Activated T-helper 1 cell treated with Interleukin-2 at 50 U/mL for 16 hours (primary cell): ENCODE data around the gene ACYP1.
A peak's percentile ranks its signal among the peaks of the same experiment; 100 is the strongest.

ENCODE experiments used
- DNase-seq: peaks from one replicate; pipeline ENCODE4 v3.0.0-alpha.2; 2020; ENCODE audit warnings: low read depth

The ACYP1 gene

DNA sequence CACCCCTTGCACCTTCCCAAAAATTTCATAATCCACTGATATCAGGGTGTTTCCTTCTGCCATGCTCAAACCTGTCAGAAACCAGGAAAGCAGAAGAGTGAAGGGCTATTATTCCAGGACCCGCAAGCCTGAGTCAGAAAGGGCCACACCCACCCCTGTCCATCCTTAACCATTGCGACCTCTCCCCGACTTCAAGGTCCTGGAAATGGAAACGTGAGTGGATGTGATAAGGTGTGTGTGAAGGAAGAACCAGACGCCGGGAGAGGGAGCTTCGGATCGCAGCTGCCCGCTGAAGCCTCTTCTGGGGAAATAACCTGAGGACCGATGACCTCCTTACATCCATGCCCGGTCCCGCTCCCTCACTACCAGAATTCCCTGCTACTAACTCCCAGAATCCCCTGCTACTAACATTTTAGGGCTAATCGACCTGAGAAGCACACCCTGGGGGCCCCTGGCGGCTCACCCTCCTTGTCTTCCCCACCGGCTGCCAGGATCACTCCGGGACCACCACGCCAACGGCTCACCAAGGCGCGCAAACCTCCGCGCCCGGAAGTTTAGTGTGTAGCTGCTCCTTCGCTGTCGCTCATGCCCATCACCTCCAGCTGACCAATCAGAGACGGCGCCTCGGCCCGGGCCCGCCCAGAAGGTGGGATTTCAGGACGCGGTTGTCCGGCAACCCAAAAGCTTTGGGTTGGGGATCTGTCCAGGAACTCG lies at the start of gene ACYP1:
Gene ACYP1 (minus strand): TSS at position 534 of the 714 bp plus-strand sequence. CDS start 471 bp downstream, at position 63.
- peak; percentile 82 for DNase-seq

DNA sequence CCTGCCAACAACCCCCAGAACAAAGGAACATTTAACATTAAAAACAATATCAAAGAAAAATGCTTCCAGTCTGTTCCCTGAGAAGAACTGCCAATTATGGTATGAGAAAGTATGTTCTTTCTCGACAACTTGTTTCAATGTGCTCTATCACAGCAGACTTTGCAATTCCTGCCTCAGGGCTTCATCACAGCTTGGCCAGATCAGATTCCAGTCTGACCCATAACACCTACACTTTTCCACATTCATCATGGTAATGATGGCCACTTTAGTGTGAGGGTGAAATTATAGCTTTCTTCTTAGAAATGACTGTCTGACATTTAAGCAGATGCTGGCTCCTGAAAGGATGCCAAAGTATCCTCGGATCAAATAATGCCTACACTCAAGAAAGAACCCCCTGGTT lies 46.1 kb upstream of the ACYP1 start:
- DNase-seq: no peak

DNA sequence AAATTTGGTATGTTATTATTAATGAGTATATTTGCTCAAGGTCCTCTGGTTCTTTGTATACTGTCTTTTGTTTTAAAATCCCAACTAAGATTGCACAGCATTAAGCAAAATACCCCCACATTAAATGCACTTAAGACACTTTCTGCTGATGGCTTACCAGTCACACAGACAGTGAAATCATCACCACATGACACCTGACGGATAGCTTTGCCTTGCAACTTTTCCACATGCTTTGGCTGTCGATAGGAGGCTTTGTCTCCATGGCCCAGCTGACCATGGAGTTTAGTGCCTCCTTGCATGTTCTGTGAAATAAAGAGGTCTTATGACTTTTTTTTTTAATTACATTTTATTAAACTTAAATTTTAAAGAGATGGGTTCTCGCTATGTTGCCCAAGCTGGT lies 43.4 kb upstream of the ACYP1 start:
- DNase-seq: no peak

DNA sequence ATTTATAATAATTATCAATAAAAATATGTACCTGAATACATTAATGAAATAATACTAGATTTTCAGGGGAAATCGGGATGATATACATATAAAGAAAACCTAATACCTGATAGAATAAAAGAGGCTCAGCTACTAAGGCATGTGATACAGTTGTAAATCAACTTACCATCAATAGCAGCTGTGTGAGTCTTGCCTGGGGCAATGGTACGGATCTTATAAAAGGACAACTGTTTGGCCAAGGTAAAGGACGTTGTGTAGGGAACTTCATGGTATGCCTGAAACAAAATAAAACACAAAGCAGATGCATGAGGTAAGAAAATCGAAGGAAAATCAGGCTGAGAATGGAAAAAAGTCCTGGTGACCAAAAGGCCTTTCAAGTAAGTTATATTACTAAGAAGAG lies 37.7 kb upstream of the ACYP1 start:
- DNase-seq: no peak

DNA sequence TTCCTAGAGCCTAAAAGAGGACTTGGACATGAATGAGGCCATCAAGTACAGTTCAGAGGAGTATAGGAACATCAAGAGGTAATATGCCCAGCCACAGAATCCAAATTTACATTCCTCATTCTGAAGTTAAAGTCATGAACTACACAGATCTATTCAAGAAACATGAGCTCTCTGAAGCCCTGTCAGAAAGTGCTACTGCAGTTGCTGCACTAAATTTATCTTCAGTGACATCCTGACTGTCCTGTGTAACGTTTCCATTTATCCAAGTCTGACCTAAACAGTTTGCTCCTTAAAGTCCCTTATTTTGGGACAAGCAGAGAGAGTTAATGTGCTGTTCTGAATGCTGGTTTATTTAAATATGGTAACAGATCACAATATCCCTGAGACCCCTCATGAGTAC lies 34.9 kb upstream of the ACYP1 start:
- DNase-seq: no peak

DNA sequence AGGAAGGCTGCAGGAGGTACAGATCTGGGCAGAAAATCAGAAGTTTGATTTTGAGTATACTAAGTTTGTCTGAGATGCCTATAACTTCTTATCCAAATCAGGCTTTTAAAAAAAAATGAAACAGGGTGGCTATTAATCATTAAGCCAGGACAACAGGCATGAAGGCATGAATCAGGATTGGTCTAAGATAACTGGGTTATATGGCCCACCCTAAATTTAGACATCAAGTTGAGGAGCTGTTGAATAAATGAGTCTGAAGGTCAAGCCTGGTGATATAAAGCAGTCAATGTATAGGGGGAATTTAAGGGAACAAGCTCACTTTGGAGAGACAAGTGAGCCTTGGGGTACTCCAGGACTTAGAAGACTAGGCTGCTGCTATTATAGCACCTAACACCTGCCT lies 34.4 kb upstream of the ACYP1 start:
- DNase-seq: no peak

DNA sequence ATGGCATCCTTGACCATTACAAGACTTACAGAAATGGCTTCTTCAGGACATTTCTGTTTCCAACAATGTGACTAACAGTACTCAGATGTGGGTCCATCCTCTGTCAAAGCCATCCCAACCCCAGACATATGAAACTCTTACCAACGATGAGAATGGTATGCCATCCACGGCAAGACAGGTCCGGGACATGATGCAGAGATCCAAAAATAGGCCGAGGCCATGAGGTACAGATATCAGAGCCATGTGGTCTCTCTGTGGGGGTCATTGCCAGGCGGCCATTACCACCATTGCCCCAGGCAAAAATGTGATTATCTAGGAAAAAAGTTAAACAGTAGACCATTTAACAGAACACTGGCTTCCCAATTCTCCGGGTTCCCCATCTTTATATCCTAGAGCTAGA lies 33.1 kb upstream of the ACYP1 start:
- no peak for DNase-seq

DNA sequence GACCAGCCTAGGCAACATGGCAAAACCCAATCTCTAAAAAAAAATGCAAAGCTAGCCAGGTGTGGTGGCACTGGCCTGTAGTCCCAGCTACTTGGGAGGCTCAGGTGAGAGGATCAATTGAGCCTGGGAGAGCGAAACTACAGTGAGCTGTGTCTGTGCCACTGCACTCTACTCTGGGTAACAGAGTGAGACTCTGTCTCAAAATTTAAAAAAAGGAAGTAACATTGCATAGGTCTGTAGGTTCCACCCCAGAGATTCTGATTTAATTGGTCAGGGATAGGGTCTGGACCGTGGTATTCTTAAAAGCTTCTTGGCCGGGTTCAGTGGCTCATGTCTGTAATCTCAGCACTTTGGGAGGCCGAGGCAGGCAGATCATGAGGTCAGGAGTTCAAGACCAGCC lies 31.9 kb upstream of the ACYP1 start:
- no peak for DNase-seq

DNA sequence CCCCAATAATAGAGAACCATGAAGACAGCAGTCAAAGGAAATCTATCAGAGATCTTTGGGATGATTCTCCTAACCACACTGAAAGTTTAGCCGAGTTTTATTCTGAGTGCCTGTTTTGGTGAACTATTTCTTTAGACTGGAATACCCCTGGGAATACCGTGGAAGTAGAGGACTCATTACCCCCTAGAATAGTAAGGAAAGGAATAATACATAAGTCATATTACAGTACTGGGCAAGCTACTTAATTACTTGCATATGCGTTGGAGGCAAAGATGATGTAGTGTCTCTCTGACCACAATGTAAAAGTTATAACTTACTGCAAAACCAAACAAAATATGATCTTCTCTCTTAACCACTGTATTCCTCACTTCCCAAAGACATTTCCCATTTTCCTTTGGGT lies 31.1 kb upstream of the ACYP1 start:
- no peak for DNase-seq

DNA sequence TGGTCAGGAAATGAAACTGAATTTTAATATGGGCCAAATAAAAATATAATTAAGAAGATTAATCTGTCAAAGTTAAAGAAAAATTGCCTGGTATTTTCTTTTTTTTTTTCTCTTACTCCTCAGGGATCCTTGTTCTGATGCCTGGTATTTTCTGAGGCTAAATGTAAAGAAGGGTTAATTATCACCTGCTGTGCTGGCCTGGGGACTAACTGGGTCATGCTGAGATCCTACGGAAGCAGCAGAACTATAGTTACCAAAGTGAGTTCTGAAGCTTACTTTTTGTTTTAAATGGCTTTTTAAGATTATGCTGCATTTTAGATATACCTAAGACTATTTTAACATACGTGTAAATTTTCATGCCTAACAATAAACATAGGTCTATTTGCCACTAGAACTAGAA lies 28.9 kb upstream of the ACYP1 start:
- no peak for DNase-seq

DNA sequence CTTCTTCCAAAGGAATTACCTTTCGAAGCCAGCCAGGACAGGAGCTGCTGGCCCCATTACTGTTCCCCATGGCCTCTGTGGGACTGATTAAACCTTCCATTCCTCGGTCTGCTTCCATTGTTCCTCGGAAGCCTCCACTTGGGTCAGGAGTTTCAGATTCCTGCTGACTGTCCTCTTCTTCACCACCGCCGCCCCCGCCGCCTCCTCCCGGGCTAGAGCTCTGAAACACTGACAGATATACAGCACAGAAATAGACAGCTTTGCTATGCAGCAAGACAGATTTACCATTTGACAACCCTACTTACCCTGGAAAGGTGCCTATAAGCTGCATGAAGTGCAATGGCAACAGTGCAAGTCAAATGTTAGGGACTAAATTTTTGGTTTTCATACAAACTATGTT lies 27.4 kb upstream of the ACYP1 start:
- no peak for DNase-seq

DNA sequence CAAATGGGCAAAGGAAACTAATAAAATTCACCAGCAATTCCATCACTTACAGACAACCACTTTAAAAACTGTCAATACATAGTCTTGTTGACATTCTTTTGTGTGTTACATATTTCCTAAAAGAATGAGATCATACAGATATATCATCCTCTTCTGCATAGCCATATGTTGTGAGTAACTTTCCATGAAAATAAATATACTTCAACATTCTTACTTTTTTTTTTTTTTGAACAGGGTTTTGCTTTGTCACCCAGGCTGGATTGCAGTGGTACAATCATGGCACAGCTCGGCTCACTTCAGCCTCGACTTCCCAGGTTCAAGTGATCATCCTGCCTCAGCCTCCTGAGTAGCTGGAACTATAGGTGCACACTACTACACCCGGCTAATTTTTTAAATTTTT lies 26.5 kb upstream of the ACYP1 start:
- no peak for DNase-seq

DNA sequence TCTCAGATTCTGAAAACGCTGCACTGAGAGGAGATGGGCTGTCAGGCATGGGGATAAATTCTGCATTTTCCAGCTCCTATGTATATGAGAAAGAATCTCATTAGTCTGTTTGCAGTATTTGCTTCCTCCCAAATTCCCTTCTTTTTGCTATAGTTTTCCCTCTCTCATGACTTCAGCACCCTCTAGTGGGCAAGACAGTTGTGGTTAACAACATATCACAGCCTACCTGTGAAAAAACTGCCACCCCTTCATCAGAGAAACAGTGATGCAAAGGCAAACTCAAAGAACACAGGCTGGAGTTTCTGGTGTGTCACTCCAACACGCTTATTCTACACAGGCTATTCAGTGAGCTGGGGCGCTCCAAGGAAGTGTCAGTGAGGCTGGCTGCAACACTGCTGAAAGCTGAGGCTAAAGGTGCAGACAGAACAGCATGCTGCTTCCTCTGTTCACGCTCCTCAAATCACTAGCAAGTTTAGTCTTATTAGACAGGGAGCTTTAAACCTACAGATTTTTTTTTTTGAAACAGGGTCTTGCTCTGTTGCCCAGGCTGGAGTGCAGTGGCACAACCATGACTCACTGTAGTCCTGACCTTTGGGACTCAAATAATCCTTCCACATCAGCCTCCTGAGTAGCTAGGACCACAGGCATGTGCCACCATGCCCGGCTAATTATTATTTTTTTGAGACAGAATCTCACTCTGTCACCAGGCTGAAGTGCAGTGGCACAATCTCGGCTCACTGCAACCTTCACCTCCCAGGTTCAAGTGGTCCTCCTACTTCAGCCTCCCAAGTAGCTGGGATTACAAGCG lies 24.9 kb upstream of the ACYP1 start:
- DNase-seq: no peak

DNA sequence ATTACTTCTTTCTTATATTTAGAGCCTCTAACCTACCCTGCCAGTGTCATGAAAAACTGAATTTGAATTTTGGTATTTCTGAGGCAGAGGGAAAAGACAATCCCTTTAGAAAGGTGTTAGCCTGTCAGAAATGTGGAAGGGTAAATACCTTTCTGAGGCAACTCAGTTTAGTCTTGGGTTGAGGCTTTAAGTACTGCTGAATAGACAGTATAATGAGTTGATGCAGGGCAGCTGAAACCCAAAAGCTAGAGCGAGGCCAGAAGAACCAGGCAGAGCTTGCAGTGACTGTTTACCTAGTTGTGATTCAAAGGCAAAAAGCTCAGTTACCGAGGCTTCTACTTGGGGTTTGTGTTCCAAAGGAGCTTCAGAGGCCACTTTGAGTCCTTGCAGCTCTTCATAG lies 24.3 kb upstream of the ACYP1 start:
- no peak for DNase-seq

DNA sequence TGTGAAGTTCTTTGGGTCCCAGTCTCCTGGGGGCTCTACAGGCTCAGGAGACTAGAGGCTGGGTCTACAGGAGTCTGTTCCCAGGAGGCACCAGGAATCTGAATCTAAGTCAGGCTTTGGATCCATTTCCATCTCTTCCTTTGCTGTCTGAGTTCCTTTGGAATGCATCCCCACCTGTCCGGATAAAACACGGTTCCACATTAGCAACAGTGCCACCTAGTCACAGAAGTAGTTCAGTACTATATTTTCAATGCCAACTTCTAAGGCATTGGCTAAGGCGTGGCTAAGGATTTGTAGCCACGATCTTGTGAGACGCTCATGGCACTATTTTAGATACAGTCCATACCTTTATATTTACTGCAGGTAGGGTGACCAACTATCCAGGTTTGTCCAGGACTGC lies 20.7 kb upstream of the ACYP1 start:
- DNase-seq: no peak

DNA sequence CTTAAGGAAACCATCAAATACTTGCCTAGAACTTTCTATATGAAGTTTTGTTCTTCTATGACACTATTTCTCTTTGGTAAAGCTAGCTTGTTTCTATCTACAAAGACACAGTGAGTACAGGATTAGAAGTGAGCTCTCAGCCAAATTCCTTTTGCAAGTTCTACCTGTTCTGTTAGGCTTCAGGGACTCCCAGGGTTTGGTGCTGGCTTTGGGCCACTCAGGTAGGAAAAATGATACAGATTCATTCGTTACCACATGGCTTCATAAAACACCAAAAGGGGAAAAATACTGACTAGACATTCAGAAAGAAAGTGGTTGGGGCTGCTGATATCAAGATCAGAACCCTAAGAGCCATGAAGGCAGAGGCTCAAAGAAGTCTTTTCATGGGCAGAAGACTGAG lies 19.4 kb upstream of the ACYP1 start:
- DNase-seq: no peak

DNA sequence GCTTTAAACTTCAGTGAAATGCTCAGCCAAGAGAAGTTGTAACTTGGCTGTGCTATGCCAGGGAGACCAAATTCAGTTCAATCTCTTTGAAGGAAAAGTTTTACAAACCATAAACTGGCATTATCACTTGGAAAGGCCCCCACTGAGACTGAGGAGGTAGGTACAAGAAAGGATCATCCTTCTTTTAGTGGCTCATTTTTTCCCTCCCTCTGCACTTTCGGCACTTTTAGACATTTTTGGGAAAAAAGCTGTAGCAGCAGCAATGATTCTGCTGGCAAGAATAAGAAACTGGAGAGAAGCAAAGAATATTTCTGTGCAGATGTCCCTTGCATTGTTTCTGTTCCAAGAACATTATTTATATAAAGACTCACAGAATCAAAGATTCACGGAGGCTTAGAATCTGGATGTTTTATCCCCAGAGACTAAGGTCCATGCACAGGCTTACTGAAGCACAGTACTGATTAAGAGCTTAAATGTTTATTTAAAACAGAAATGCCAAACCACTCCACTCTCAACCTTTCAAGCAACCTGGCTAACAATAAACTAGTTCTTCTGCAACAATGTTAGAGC lies 17.9 kb upstream of the ACYP1 start:
- no peak for DNase-seq

DNA sequence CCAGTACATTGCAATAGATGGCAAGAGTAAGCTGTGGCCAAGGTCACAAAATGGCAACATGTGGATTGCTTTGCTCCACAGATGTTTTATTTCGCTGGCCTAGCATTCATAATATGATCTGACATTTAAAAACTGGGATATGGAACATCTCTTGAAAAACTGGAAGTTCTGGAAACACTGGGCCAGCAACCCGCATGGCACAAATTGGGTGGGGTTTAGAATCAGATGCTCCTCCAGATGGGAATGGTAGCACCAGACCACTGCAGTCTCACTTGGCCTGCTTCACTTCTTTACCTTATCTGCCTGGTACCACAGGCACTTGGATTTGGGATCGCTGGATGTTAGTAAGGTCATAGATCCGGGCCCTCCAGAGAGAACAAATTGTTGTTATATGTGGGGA lies 15.7 kb upstream of the ACYP1 start:
- no peak for DNase-seq

DNA sequence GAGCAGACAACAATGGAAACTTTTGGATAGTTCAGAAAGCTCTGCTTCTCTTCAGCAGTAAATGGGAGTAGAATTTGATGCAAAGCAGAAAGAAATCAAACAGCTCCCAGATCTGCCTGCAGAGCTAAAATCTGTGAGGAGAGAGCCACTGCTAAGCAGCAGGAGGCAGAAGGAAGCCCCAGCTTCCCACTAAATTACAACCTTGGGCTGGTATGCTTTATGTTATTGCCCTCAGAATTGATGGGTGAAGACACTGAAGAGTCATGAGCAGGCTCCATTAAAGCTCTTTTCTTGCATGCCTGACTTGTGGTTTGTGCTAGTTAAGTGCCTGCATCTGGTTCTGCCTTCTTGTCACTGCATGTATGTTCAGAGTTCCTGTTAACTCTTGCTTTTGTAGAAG lies 14.0 kb upstream of the ACYP1 start:
- DNase-seq: no peak

DNA sequence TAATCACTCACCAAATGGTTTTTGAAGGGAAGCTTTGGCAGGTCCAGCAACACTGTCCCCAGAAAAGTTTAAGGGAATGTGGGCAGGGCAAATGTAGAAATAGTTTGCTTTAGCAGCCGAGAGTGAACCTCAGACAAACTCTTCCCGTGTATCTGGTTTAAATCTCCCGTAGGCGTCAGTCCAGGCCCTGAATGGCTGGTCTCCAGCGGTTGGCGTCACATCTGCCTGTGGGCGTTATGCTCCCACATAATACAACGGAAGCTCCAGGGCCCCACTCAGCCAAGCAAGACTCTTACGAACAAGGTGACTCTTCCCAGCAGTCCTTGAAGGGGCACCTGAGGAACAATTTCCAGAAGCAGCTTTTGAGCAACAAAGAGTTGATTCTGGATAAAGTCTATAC lies 6.6 kb upstream of the ACYP1 start:
- DNase-seq: no peak

DNA sequence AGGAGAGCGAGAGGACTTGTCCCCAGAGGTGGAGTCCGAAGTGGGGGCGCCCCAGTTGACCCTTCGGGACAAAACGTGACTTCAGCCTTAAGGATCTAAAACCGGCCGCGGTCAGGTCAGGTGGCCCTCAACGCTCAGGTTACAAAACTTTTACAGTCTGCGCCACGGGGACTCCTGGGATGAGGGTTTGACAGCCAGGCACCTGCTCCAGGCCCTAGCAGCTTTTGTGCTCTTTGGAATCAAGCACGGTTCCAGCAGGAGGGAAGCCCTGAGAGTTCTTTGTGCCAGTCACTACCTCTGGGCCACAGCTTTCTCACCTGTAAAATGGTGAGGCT lies 6.0 kb upstream of the ACYP1 start:
- DNase-seq: no peak

DNA sequence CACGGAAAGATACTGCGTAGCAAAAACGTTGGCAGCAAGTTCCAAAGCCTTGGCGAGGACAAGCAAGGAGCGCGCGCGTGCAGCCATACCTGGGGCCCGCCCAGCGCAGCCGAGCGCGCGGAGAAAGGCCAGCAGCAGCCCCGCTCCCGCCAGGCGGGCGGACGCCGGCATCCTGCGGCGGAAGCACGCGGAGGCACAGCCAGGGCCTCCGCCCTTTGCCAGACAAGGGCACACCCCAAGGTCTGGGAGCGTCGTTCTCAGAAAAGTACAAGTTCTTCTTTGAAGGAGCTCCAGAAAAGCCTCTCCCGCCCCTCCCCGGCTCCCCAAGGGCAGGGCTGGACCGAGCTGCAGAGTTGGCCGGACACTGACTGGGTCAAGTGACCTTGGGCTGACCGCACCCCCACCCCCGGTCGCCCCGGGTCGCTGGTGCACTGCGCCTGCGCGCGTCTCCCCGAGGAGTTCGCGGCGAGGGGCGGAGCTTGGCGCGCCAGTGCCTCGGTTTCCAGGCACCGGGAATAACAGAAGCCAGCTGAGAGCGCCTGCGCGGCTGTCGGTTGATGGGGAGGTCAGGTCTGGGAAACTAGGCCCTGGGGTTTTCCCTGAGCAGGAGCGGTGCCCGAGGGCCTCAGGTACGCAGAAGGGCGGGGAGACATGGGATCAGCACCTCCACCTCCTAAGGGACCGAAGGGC lies 5.4 kb upstream of the ACYP1 start, which contains the start of gene ZC2HC1C:
Gene ZC2HC1C (plus strand): TSS at position 521 of the 690 bp plus-strand sequence. CDS start 933 bp downstream, outside the sequence.
- peak; percentile 35 for DNase-seq
